ENCODE measurements around the gene ABCB8.
"Not testable (repeated sequence)": the region's sequence is repeated elsewhere in the genome, so short reads cannot be mapped to it uniquely, and the experiment has no call there.

Gene ABCB8

GRCh38 chr7:151017370-151017952, 10.8 kb upstream of the ABCB8 start:
- H3K4me1 ChIP-seq (ENCODE audit: control insufficient read depth, insufficient read depth, low read length), result peaks cover 1% of the 10 kb centered on the region
- H3K4me3 ChIP-seq (ENCODE audit: low read depth, low read length), result peak overlapping the region; percentile 41

GRCh38 chr7:151017953-151018420, 10.3 kb upstream of the ABCB8 start:
- H3K9me3 ChIP-seq (ENCODE audit: control insufficient read depth, insufficient read depth, low read length), result no peaks in the 10 kb centered on the region
- no peaks in the 10 kb centered on the region for H3K4me1 ChIP-seq (ENCODE audit: control insufficient read depth, insufficient read depth, low read length)
- peaks cover 57% of the 10 kb centered on the region for H3K27me3 ChIP-seq (ENCODE audit: control insufficient read depth, insufficient read depth, low read length)
- H3K4me3 ChIP-seq (ENCODE audit: low read depth, low read length), result peak overlapping the region; percentile 41
- no peaks in the 10 kb centered on the region for H3K36me3 ChIP-seq (ENCODE audit: control insufficient read depth, insufficient read depth, low read length)
- H3K9ac ChIP-seq (ENCODE audit: low read depth, low read length), result no peak overlapping the region

More at GRCh38 chr7:151017370-151017952, 10.8 kb upstream of the ABCB8 start:
- Histone ChIP-seq H3K36me3 (ENCODE audit: control insufficient read depth, insufficient read depth, low read length) (no peaks in the 10 kb centered on the region), H3K9ac (ENCODE audit: low read depth, low read length) (no peak overlapping the region), H3K9me3 (ENCODE audit: control insufficient read depth, insufficient read depth, low read length) (no peaks in the 10 kb centered on the region), H3K27me3 (ENCODE audit: control insufficient read depth, insufficient read depth, low read length) (peaks cover 59% of the 10 kb centered on the region)

DNA sequence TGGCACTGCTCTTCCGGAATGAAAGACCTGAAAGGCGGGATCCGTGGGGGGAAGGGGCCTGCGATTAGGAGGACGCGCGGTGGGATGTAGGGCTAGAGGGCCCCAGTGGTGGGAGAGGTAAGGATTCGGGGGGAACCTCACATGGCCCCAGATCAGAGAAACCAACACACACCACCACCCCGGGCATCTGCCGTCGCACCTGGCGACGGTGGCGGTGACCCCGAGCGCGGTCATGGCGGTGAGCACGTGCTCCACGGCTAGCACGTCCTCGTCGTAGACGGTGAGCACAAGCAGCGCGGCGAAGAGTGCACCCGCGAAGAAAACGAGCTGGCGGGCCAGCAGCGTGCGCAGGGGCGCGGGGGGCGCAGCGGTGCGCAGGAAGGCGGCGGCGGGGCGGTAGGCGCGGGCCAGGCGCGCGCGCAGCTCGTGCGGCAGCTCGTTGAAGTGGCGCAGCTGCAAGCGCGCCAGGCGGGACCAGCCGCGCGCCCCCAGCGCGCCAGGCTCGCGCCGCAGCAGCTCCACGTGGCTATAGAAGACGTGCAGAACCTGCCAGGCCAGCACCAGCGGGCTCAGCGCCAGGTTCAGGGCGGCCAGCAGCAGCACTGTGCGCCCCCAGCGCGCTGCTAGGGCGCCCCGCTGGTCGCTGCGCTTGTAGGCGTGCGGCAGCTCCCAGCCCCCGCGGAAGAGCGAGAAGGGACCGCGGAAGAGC, 9.7 kb upstream of the ABCB8 start:
- Histone ChIP-seq H3K27me3 (ENCODE audit: control insufficient read depth, insufficient read depth, low read length) (peaks cover 59% of the 10 kb centered on the region), H3K4me1 (ENCODE audit: control insufficient read depth, insufficient read depth, low read length) (no peaks in the 10 kb centered on the region), H3K9ac (ENCODE audit: low read depth, low read length) (no peak overlapping the region), H3K36me3 (ENCODE audit: control insufficient read depth, insufficient read depth, low read length) (no peaks in the 10 kb centered on the region), H3K4me3 (ENCODE audit: low read depth, low read length) (peak overlapping the region; percentile 41), H3K9me3 (ENCODE audit: control insufficient read depth, insufficient read depth, low read length) (no peaks in the 10 kb centered on the region)

DNA sequence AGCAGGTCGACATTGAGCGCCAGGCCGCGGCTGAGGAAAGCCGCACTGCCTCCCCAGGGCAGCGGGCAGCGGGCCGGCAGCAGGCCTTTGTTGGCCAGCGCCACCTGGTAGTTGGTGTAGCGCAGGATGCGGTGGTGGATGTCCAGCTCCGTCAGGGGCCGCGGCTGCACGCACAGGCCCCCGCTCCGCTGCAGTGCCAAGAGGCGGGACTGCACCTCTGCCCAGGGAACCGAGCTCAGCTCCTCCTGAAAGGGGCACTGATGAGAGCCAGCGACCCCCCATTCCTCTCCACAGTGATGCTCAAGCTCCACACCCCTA, 9.2 kb upstream of the ABCB8 start:
- no peaks in the 10 kb centered on the region for H3K36me3 ChIP-seq (ENCODE audit: control insufficient read depth, insufficient read depth, low read length)
- peaks cover 58% of the 10 kb centered on the region for H3K27me3 ChIP-seq (ENCODE audit: control insufficient read depth, insufficient read depth, low read length)
- H3K4me3 ChIP-seq (ENCODE audit: low read depth, low read length), result peak overlapping the region; percentile 22
- H3K9me3 ChIP-seq (ENCODE audit: control insufficient read depth, insufficient read depth, low read length), result no peaks in the 10 kb centered on the region
- no peak overlapping the region for H3K9ac ChIP-seq (ENCODE audit: low read depth, low read length)
- no peaks in the 10 kb centered on the region for H3K4me1 ChIP-seq (ENCODE audit: control insufficient read depth, insufficient read depth, low read length)

DNA sequence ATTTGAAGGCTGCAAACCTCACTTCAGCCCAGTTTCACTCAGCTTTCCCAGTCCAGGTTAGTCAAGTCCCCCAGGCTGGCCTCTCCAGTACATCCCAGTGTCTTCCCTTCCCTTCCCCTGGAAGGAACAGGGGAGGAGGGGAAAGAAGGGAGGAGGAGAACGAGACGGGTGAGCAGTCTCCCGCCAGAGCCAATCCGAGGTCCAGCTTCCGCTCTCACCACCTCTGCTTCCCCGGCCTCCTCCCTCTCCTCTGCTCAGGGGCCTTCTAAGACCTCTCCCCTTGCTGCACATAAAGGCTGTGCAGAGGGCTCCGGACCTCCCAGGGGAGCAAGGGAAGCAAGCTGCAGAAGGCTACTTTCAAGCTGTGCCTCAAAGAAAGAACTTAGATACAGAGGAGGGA, 8.0 kb upstream of the ABCB8 start:
- H3K4me3 ChIP-seq (ENCODE audit: low read depth, low read length), result no peak overlapping the region
- peaks cover 50% of the 10 kb centered on the region for H3K27me3 ChIP-seq (ENCODE audit: control insufficient read depth, insufficient read depth, low read length)
- no peaks in the 10 kb centered on the region for H3K36me3 ChIP-seq (ENCODE audit: control insufficient read depth, insufficient read depth, low read length)
- no peaks in the 10 kb centered on the region for H3K9me3 ChIP-seq (ENCODE audit: control insufficient read depth, insufficient read depth, low read length)
- no peak overlapping the region for H3K9ac ChIP-seq (ENCODE audit: low read depth, low read length)
- H3K4me1 ChIP-seq (ENCODE audit: control insufficient read depth, insufficient read depth, low read length), result no peaks in the 10 kb centered on the region

GRCh38 chr7:151023232-151023631, 5.0 kb upstream of the ABCB8 start:
- Histone ChIP-seq H3K4me3 (ENCODE audit: low read depth, low read length) (no peak overlapping the region), H3K27me3 (ENCODE audit: control insufficient read depth, insufficient read depth, low read length) (peaks cover 39% of the 10 kb centered on the region), H3K9me3 (ENCODE audit: control insufficient read depth, insufficient read depth, low read length) (no peaks in the 10 kb centered on the region), H3K36me3 (ENCODE audit: control insufficient read depth, insufficient read depth, low read length) (no peaks in the 10 kb centered on the region), H3K4me1 (ENCODE audit: control insufficient read depth, insufficient read depth, low read length) (peaks cover 10% of the 10 kb centered on the region), H3K9ac (ENCODE audit: low read depth, low read length) (no peak overlapping the region)

DNA sequence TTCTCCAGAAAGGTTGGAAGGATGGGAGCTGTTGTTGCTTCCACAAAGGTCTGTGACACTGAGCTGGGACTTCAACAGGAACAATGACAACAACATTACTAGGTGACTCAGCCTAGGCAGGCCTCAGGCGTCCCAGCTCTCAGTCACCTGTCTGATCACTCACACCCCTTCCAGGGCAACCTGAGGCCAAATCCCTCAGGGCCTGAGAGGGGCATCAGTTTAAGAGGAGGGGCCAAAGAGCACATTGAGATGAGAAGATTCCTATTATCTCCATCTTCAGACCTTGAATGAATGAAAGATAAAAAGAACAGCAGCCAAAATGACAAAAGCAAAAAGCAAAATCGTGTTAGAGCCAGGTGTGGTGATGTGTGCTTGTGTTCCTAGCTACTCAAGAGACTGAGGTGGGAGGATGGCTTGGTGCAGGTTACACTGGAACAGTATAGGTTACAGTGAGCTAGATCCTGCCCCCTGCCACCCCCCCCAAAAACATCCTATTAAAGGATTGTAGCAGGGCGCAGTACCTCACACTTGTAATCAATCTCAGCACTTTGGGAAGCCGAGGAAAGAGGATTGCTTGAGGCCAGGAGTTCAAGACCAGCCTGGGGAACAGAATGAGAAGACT, 3.7 kb upstream of the ABCB8 start, which contains the start of gene ATG9B:
TSS of gene ATG9B (minus strand) at position 60 of the 622 bp plus-strand sequence. CDS start 71 bp downstream, outside the sequence.
- Histone ChIP-seq H3K36me3 (ENCODE audit: control insufficient read depth, insufficient read depth, low read length) (no peaks in the 10 kb centered on the region), H3K4me1 (ENCODE audit: control insufficient read depth, insufficient read depth, low read length) (peaks cover 10% of the 10 kb centered on the region), H3K4me3 (ENCODE audit: low read depth, low read length) (no peak within 1 kb of the TSS), H3K27me3 (ENCODE audit: control insufficient read depth, insufficient read depth, low read length) (peaks cover 26% of the 10 kb centered on the region), H3K9me3 (ENCODE audit: control insufficient read depth, insufficient read depth, low read length) (no peaks in the 10 kb centered on the region), H3K9ac (ENCODE audit: low read depth, low read length) (no peak within 1 kb of the TSS)

GRCh38 chr7:151025924-151026671, 2.2 kb upstream of the ABCB8 start:
- H3K4me3 ChIP-seq (ENCODE audit: low read depth, low read length), result no peak overlapping the region
- peaks cover 10% of the 10 kb centered on the region for H3K4me1 ChIP-seq (ENCODE audit: control insufficient read depth, insufficient read depth, low read length)
- H3K36me3 ChIP-seq (ENCODE audit: control insufficient read depth, insufficient read depth, low read length), result no peaks in the 10 kb centered on the region
- H3K9ac ChIP-seq (ENCODE audit: low read depth, low read length), result no peak overlapping the region
- no peaks in the 10 kb centered on the region for H3K9me3 ChIP-seq (ENCODE audit: control insufficient read depth, insufficient read depth, low read length)
- peaks cover 12% of the 10 kb centered on the region for H3K27me3 ChIP-seq (ENCODE audit: control insufficient read depth, insufficient read depth, low read length)

DNA sequence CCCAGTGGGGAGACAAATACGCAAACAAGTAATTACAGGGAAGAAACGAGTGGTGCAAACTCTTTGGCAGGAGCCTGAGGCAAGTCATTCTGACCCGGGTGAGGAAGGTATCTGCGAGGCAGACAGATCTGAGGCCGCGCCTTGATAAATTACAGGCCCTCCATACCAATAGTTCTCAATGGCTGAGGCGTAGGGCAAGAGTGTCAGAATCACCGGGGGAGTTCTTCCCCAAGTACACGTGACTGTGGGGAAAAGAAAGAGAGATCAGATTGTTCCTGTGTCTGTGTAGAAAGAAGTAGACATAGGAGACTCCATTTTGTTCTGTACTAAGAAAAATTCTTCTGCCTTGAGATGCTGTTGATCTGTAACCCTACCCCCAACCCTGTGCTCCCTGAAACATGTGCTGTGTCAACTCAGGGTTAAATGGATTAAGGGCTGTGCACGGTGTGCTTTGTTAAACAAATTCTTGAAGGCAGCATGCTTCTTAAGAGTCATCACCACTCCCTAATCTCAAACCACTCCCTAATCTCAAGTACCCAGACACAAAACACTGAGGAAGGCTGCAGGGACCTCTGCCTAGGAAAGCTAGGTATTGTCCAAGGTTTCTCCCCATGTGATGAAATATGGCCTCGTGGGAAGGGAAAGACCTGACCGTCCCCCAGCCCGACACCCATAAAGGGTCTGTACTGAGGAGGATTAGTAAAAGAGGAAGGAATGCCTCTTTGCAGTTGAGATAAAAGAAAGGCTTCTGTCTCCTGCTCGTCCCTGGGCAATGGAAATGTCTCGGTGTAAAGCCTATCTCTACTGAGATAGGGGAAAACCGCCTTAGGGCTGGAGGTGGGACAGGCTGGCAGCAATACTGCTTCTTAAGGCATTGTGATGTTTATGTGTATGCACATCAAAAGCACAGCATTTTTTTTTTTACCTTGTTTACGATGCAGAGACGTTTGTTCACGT, 1.2 kb upstream of the ABCB8 start:
- Histone ChIP-seq H3K9ac (ENCODE audit: low read depth, low read length) (peak overlapping the region; percentile 3), H3K4me3 (ENCODE audit: low read depth, low read length) (peak overlapping the region; percentile 68), H3K27me3 (ENCODE audit: control insufficient read depth, insufficient read depth, low read length) (peaks cover 10% of the 10 kb centered on the region), H3K4me1 (ENCODE audit: control insufficient read depth, insufficient read depth, low read length) (peaks cover 10% of the 10 kb centered on the region)
- H3K36me3 ChIP-seq (ENCODE audit: control insufficient read depth, insufficient read depth, low read length); H3K9me3 ChIP-seq (ENCODE audit: control insufficient read depth, insufficient read depth, low read length): not testable (repeated sequence)

DNA sequence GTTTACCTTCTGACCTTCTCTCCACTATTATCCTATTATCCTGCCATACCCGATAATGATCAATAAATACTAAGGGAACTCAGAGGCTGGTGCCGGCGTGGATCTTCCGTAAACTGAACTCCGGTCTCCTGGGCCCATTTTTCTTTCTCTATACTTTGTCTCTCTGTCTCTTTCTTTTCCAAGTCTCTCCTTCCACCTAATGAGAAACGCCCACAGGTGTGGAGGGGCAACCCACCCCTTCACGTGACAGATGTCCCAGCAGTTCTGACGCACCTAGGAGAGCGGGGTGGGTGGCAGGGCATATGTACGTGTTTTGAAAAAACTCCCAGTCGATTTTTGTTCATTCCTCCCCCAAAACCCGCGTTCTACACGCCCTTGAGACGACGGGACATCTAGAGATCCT, 521 bp upstream of the ABCB8 start:
- not testable (repeated sequence) for H3K9me3 ChIP-seq (ENCODE audit: control insufficient read depth, insufficient read depth, low read length)
- peak overlapping the region; percentile 68 for H3K4me3 ChIP-seq (ENCODE audit: low read depth, low read length)
- H3K9ac ChIP-seq (ENCODE audit: low read depth, low read length), result peak overlapping the region; percentile 3

More for the DNA sequence above, 521 bp upstream of the ABCB8 start:
- H3K4me1 ChIP-seq (ENCODE audit: control insufficient read depth, insufficient read depth, low read length), result peaks cover 10% of the 10 kb centered on the region
- not testable (repeated sequence) for H3K27me3 ChIP-seq (ENCODE audit: control insufficient read depth, insufficient read depth, low read length); H3K36me3 ChIP-seq (ENCODE audit: control insufficient read depth, insufficient read depth, low read length)
